Esophagus squamous epithelium (tissue), 4 donors: ENCODE measurements around the gene STAG1.

Experiments used
- CTCF ChIP-seq, 6 experiments: fragments of 450-650 bp in 4 of 6; fragments of 200-600 bp in 2 of 6; sonication (generic) in 2 of 6; IDR thresholded peaks; one replicate each; pipeline ENCODE4 v1.5.1; 2016 to 2019; ENCODE audit warnings: antibody characterized with exemption in 6 of 6, mild to moderate bottlenecking in 4 of 6, moderate library complexity in 4 of 6
- POLR2A ChIP-seq, 4 donors: fragments of 450-650 bp; IDR thresholded peaks; one replicate each; pipeline ENCODE4 v1.6.1; 2017; ENCODE audit warnings: antibody characterized with exemption in 4 of 4, mild to moderate bottlenecking in 4 of 4, moderate library complexity in 3 of 4

- TF ChIP-seq CTCF (IDR thresholded peaks at IDR 0.05) (no peak), POLR2A (IDR thresholded peaks at IDR 0.05) (no peak)
These were observed 424.5 kb downstream of the STAG1 start for GRCh38 chr3:136327671-136328070.
